Osteocyte (in vitro differentiated cells): ENCODE results near the gene PLXNC1. TPM values are rescaled to one million over a fixed set of nuclear protein-coding genes. Genes with fewer than 3 reads are reported as not detected.

Source experiments
- DNase-seq: peaks from one replicate; pipeline ENCODE4 v3.0.0; 2021; ENCODE audit warnings: mixed read lengths; ENCODE audit not compliant: unreplicated experiment; ENCODE audit errors: extremely low spot score
- H3K27ac Mint-ChIP-seq: one replicate; pipeline ENCODE4 v1.8.0; 2021; ENCODE audit warnings: mild to moderate bottlenecking, mixed read lengths; ENCODE audit not compliant: unreplicated experiment
- H3K27me3 Mint-ChIP-seq: one replicate; pipeline ENCODE4 v1.8.0; 2021; ENCODE audit warnings: mixed read lengths; ENCODE audit not compliant: unreplicated experiment
- H3K36me3 Mint-ChIP-seq: one replicate; pipeline ENCODE4 v1.8.0; 2021; ENCODE audit warnings: mixed read lengths; ENCODE audit not compliant: unreplicated experiment
- H3K4me1 Mint-ChIP-seq: one replicate; pipeline ENCODE4 v1.8.0; 2021; ENCODE audit warnings: mixed read lengths; ENCODE audit not compliant: unreplicated experiment
- H3K4me3 Mint-ChIP-seq: one replicate; pipeline ENCODE4 v1.8.0; 2021; ENCODE audit warnings: mild to moderate bottlenecking, moderate library complexity, mixed read lengths; ENCODE audit not compliant: unreplicated experiment
- H3K9me3 Mint-ChIP-seq: one replicate; pipeline ENCODE4 v1.8.0; 2021; ENCODE audit warnings: mixed read lengths; ENCODE audit not compliant: unreplicated experiment
- total RNA-seq: library from RNA; stranded (reverse); gene quantifications from 2 replicates; pipeline ENCODE4 v1.2.1, GENCODE V29; 2021
- TF ChIP-seq, protein P1 (sequence below): fragments of 200-600 bp; sonication (generic); IDR thresholded peaks from 2 replicates; pipeline ENCODE4 v1.5.0; 2021; ENCODE audit warnings: antibody characterized with exemption, mild to moderate bottlenecking, moderate library complexity

The PLXNC1 gene
- total RNA-seq, 1 donor from 2014 or later = 0.32 TPM

GRCh38 chr12:94242901-94243300 lies 94.5 kb downstream of the PLXNC1 start:
- peak; percentile 71 for DNase-seq
- TF ChIP-seq, protein P1, sequence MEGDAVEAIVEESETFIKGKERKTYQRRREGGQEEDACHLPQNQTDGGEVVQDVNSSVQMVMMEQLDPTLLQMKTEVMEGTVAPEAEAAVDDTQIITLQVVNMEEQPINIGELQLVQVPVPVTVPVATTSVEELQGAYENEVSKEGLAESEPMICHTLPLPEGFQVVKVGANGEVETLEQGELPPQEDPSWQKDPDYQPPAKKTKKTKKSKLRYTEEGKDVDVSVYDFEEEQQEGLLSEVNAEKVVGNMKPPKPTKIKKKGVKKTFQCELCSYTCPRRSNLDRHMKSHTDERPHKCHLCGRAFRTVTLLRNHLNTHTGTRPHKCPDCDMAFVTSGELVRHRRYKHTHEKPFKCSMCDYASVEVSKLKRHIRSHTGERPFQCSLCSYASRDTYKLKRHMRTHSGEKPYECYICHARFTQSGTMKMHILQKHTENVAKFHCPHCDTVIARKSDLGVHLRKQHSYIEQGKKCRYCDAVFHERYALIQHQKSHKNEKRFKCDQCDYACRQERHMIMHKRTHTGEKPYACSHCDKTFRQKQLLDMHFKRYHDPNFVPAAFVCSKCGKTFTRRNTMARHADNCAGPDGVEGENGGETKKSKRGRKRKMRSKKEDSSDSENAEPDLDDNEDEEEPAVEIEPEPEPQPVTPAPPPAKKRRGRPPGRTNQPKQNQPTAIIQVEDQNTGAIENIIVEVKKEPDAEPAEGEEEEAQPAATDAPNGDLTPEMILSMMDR = no peak
- H3K4me1 Mint-ChIP-seq = peaks cover 4% of the 10 kb centered on the region
- H3K27me3 Mint-ChIP-seq = peaks cover 52% of the 10 kb centered on the region
- H3K4me3 Mint-ChIP-seq = no peak overlapping the region
- H3K27ac Mint-ChIP-seq = no peak overlapping the region
- no peaks in the 10 kb centered on the region for H3K9me3 Mint-ChIP-seq
- H3K36me3 Mint-ChIP-seq = no peaks in the 10 kb centered on the region

DNA sequence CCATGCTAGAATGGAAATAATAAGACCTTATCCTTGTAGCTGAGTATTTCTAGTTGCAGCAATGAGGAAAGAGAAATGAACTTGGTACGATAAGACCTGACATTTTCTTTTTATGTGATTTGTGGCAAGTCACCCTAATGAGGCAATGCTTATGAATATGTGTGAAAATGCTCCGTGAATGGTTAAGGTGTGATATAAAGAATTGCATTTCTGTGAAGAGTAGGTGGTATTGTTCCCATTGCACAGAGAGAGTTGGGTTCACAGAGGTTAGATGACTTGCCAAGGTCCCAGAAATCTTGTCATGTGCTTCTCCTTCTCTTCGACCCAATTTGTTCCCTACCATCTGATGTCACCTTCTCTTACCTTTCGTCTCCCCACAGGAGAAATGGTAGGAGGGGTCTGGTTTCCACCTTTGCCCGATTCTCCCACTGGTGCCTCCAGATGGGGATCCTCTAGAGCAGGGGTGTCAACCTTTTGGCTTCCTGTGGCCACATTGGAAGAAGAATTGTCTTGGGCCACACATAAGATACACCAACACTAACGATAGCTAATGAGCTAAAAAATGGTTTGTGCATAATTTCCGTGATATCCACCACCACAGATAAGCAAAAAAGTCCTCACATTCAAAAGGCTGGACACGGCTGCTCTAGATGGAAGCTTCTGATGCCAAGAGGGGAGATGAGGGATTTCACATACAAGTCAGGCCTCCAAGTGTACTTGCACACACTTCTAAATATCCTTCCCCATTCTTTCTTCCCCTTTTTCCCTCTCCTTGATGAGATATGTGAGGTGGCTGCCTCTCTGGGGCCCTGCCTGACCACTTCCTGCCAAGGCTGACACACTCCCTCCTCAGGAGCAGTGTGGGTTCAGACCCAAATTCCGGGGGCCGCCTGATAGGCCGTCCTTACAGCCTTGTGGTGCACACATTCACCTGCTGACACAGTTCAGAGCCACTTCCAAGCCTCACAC lies 96.1 kb downstream of the PLXNC1 start:
- TF ChIP-seq, protein P1 = no peak
- Mint-ChIP-seq H3K36me3 (no peaks in the 10 kb centered on the region), H3K4me3 (no peak overlapping the region), H3K9me3 (no peaks in the 10 kb centered on the region), H3K27ac (no peak overlapping the region), H3K27me3 (peaks cover 45% of the 10 kb centered on the region), H3K4me1 (peaks cover 4% of the 10 kb centered on the region)
- peak; percentile 69 for DNase-seq

- Mint-ChIP-seq H3K27me3 (peaks cover 32% of the 10 kb centered on the region), H3K27ac (no peak overlapping the region), H3K4me3 (no peak overlapping the region), H3K4me1 (peaks cover 4% of the 10 kb centered on the region), H3K36me3 (no peaks in the 10 kb centered on the region), H3K9me3 (no peaks in the 10 kb centered on the region)
- peak; percentile 67 for DNase-seq
- TF ChIP-seq, protein P1 = no peak
Measured at GRCh38 chr12:94245631-94246383, 97.4 kb downstream of the PLXNC1 start.

GRCh38 chr12:94247246-94247645 lies 98.9 kb downstream of the PLXNC1 start:
- TF ChIP-seq, protein P1 = no peak
- H3K27me3 Mint-ChIP-seq = peaks cover 20% of the 10 kb centered on the region
- H3K4me3 Mint-ChIP-seq = no peak overlapping the region
- H3K27ac Mint-ChIP-seq = no peak overlapping the region
- H3K4me1 Mint-ChIP-seq = peaks cover 4% of the 10 kb centered on the region
- no peaks in the 10 kb centered on the region for H3K9me3 Mint-ChIP-seq
- no peaks in the 10 kb centered on the region for H3K36me3 Mint-ChIP-seq
- peak; percentile 36 for DNase-seq

DNA sequence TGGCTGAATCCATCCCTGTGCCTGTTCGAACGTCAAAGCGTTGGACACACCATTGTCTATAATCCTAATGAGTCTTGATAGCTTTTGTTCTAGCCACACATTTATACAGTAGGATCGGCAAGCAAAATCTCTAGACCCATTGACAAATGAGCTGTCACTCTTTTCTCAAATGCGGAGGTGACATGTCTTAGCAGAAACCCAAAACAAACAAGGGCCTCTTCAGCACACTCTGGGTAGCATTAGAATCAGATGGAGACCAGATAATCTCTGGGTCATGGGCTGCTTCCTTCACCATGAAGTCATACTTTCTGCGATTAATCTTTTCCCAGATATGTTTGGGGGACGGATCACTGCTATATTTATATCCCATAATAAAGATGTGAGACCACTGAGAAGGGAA lies 100.2 kb downstream of the PLXNC1 start:
- Mint-ChIP-seq H3K4me3 (no peak overlapping the region), H3K27ac (no peak overlapping the region), H3K9me3 (no peaks in the 10 kb centered on the region), H3K36me3 (no peaks in the 10 kb centered on the region), H3K27me3 (peaks cover 17% of the 10 kb centered on the region), H3K4me1 (peaks cover 4% of the 10 kb centered on the region)
- TF ChIP-seq, protein P1 = no peak
- no peak for DNase-seq
